Natural killer cell (primary cell): ENCODE results near the gene RGS4. TPM values are rescaled to one million over a fixed set of nuclear protein-coding genes. Genes with fewer than 3 reads are reported as not detected.
"Not testable (repeated sequence)": the region's sequence is repeated elsewhere in the genome, so short reads cannot be mapped to it uniquely, and the experiment has no call there.

Source experiments
- ATAC-seq, 3 donors: fragments of 150-1000 bp in 2 of 3; fragments of 200-7000 bp in 1 of 3; cut with Tn5 transposase; 1 replicate in 1 of 3; 2 replicates in 2 of 3; pipeline ENCODE4 v1.10.0; 2021; ENCODE audit warnings: mild to moderate bottlenecking in 2 of 3, moderate library complexity in 2 of 3
- DNase-seq, 2 donors: peaks; one replicate each; pipeline versions ENCODE4 v3.0.0 to v3.0.0-alpha.2; 2013 to 2021; ENCODE audit warnings: mixed read lengths in 1 of 2
- H3K27ac ChIP-seq: one replicate; pipeline ENCODE4 v1.5.1; 2013; ENCODE audit warnings: mild to moderate bottlenecking, low read length
- H3K27me3 ChIP-seq: one replicate; pipeline ENCODE4 v1.6.1; 2013; ENCODE audit warnings: low read length; ENCODE audit not compliant: control insufficient read depth, insufficient read depth
- H3K36me3 ChIP-seq: one replicate; pipeline ENCODE4 v1.6.1; 2013; ENCODE audit warnings: low read length; ENCODE audit not compliant: control insufficient read depth, insufficient read depth
- H3K4me1 ChIP-seq: one replicate; pipeline ENCODE4 v1.6.1; 2013; ENCODE audit warnings: low read length; ENCODE audit not compliant: control insufficient read depth, insufficient read depth
- H3K4me3 ChIP-seq: one replicate; pipeline ENCODE4 v1.5.1; 2013; ENCODE audit warnings: low read length
- H3K9me3 ChIP-seq: one replicate; pipeline ENCODE4 v1.6.1; 2013; ENCODE audit warnings: low read length; ENCODE audit not compliant: control insufficient read depth, insufficient read depth
- H3K27ac Mint-ChIP-seq, 2 donors: one replicate each; pipeline ENCODE4 v1.8.0; 2022; ENCODE audit warnings: mild to moderate bottlenecking in 2 of 2, mixed read lengths in 2 of 2, moderate library complexity in 1 of 2
- H3K27me3 Mint-ChIP-seq, 2 donors: one replicate each; pipeline ENCODE4 v1.8.0; 2022; ENCODE audit warnings: low read depth in 2 of 2, mixed read lengths in 2 of 2
- H3K36me3 Mint-ChIP-seq: one replicate; pipeline ENCODE4 v1.8.0; 2022; ENCODE audit warnings: mixed read lengths
- H3K4me1 Mint-ChIP-seq, 2 donors: one replicate each; pipeline ENCODE4 v1.8.0; 2022; ENCODE audit warnings: mixed read lengths in 2 of 2
- H3K4me3 Mint-ChIP-seq: one replicate; pipeline ENCODE4 v1.8.0; 2022; ENCODE audit warnings: mild to moderate bottlenecking, moderate library complexity, mixed read lengths
- H3K9me3 Mint-ChIP-seq, 2 donors: one replicate each; pipeline ENCODE4 v1.8.0; 2022; ENCODE audit warnings: mixed read lengths in 2 of 2
- CTCF ChIP-seq: fragments of 200-600 bp; IDR thresholded peaks from one replicate; pipeline ENCODE4 v1.8.0; 2022; ENCODE audit warnings: antibody characterized with exemption
- WGBS: methylation state at CpG from one replicate; pipeline ENCODE4 v1.1.7; 2013; ENCODE audit warnings: missing lambda C conversion rate; ENCODE audit not compliant: insufficient coverage; 5-methylcytosine and 5-hydroxymethylcytosine counted together
- intact Hi-C: fragments of 100-400 bp; cut with micrococcal nuclease; formaldehyde crosslinking; loops from one replicate; pipeline ENCODE4 v1.14.2; 2022
- total RNA-seq, 4 donors: library from RNA; stranded (reverse); fragments of 120-200 nt in 1 of 4; gene quantifications; one replicate each; pipeline versions ENCODE4 v1.2.3 to v1.2.4, GENCODE V29; 2013 to 2022

RGS4 gene
- total RNA-seq, 3 donors from 2014 or later (not counting 1 experiment from before 2014, with no cell fraction given): not detected

GRCh38 chr1:163084330-163084729 lies 15.2 kb downstream of the RGS4 start:
- WGBS: 83% methylated on average over 1 of the region's 1 CpG

GRCh38 chr1:163085041-163085903 lies 16.1 kb downstream of the RGS4 start:
- intact Hi-C loops: no loop called here
- H3K27me3 ChIP-seq: no peaks in the 10 kb centered on the region
- ATAC-seq: no peak

More at GRCh38 chr1:163084330-163084729, 15.2 kb downstream of the RGS4 start:
- Mint-ChIP-seq H3K4me3 (no peak overlapping the region), H3K4me1 (no peaks in the 10 kb centered on the region), H3K36me3 (no peaks in the 10 kb centered on the region), H3K27ac (no peak overlapping the region), H3K27me3 (peaks cover 0 to 5% of the 10 kb centered on the region in 2 donors), H3K9me3 (no peaks in the 10 kb centered on the region)
- Histone ChIP-seq H3K4me3 (no peak overlapping the region), H3K27me3 (no peaks in the 10 kb centered on the region), H3K27ac (no peak overlapping the region), H3K4me1 (no peaks in the 10 kb centered on the region), H3K9me3 (no peaks in the 10 kb centered on the region), H3K36me3 (no peaks in the 10 kb centered on the region)
- DNase-seq: no peak
- no peak for TF ChIP-seq CTCF
- ATAC-seq: no peak
- intact Hi-C loops: no loop called here

GRCh38 chr1:163085904-163086268 lies 16.7 kb downstream of the RGS4 start:
- Mint-ChIP-seq H3K27me3 (peaks cover 5% of the 10 kb centered on the region in 2 donors), H3K27ac (no peak overlapping the region), H3K36me3 (no peaks in the 10 kb centered on the region), H3K4me3 (no peak overlapping the region), H3K9me3 (no peaks in the 10 kb centered on the region), H3K4me1 (no peaks in the 10 kb centered on the region)
- Histone ChIP-seq H3K27ac (no peak overlapping the region), H3K9me3 (no peaks in the 10 kb centered on the region), H3K27me3 (no peaks in the 10 kb centered on the region), H3K4me1 (no peaks in the 10 kb centered on the region), H3K4me3 (no peak overlapping the region), H3K36me3 (no peaks in the 10 kb centered on the region)
- TF ChIP-seq CTCF: no peak
- ATAC-seq (no peak), DNase-seq (no peak)
- intact Hi-C loops: no loop called here
- 75% methylated on average over 1 of the region's 2 CpGs for WGBS

More at GRCh38 chr1:163085041-163085903, 16.1 kb downstream of the RGS4 start:
- Histone ChIP-seq H3K4me1 (no peaks in the 10 kb centered on the region), H3K27ac (no peak overlapping the region), H3K36me3 (no peaks in the 10 kb centered on the region), H3K9me3 (no peaks in the 10 kb centered on the region), H3K4me3 (no peak overlapping the region)
- Mint-ChIP-seq H3K36me3 (no peaks in the 10 kb centered on the region), H3K4me3 (no peak overlapping the region), H3K27ac (no peak overlapping the region), H3K27me3 (peaks cover 3 to 5% of the 10 kb centered on the region in 2 donors), H3K9me3 (no peaks in the 10 kb centered on the region), H3K4me1 (no peaks in the 10 kb centered on the region)
- TF ChIP-seq CTCF: no peak
- DNase-seq: no peak
- WGBS: 81% methylated on average over 2 of the region's 4 CpGs

- H3K4me1 Mint-ChIP-seq, H3K36me3 Mint-ChIP-seq, H3K27ac ChIP-seq, H3K27me3 ChIP-seq, ATAC-seq, H3K4me3 Mint-ChIP-seq, H3K9me3 ChIP-seq, H3K9me3 Mint-ChIP-seq, intact Hi-C loops, H3K27ac Mint-ChIP-seq, DNase-seq, H3K4me3 ChIP-seq, H3K4me1 ChIP-seq, H3K36me3 ChIP-seq, H3K27me3 Mint-ChIP-seq: not testable (repeated sequence)
- 54% methylated on average over 2 of the region's 4 CpGs for WGBS
Measured at GRCh38 chr1:163089117-163089516, 20.0 kb downstream of the RGS4 start.
